AG04449 (cell line): ENCODE data around the gene NDUFS8.
"Not testable (repeated sequence)": the region's sequence is repeated elsewhere in the genome, so short reads cannot be mapped to it uniquely, and the experiment has no call there.

Source experiments
- CTCF ChIA-PET: fragments of 350-600 bp; formaldehyde crosslinking; extraction: SDS; loops from one replicate; lab custom pipeline; 2021; ENCODE audit warnings: antibody characterized with exemption; lab: Yijun Ruan, JAX
- POLR2A ChIA-PET: fragments of 400-600, 350-600 bp; formaldehyde crosslinking; extraction: SDS; loops from one replicate; lab custom pipeline; 2020; ENCODE audit warnings: antibody characterized with exemption, inconsistent platforms; lab: Yijun Ruan, JAX
- DNase-seq: peaks from one replicate; pipeline ENCODE4 v3.0.0-alpha.2; 2010; ENCODE audit warnings: low read depth, low spot score
- H3K4me3 ChIP-seq: 2 replicates; pipeline ENCODE4 v1.5.1; 2011; ENCODE audit warnings: low read depth, mild to moderate bottlenecking, control low read depth, low read length
- TF ChIP-seq, protein P1 (sequence below): IDR thresholded peaks from one replicate; pipeline ENCODE4 v1.5.1; 2011; ENCODE audit warnings: mild to moderate bottlenecking, moderate library complexity, low read length, control low read depth, inconsistent platforms; ENCODE audit not compliant: insufficient read depth; ENCODE audit errors: missing control alignments

The NDUFS8 gene

DNA sequence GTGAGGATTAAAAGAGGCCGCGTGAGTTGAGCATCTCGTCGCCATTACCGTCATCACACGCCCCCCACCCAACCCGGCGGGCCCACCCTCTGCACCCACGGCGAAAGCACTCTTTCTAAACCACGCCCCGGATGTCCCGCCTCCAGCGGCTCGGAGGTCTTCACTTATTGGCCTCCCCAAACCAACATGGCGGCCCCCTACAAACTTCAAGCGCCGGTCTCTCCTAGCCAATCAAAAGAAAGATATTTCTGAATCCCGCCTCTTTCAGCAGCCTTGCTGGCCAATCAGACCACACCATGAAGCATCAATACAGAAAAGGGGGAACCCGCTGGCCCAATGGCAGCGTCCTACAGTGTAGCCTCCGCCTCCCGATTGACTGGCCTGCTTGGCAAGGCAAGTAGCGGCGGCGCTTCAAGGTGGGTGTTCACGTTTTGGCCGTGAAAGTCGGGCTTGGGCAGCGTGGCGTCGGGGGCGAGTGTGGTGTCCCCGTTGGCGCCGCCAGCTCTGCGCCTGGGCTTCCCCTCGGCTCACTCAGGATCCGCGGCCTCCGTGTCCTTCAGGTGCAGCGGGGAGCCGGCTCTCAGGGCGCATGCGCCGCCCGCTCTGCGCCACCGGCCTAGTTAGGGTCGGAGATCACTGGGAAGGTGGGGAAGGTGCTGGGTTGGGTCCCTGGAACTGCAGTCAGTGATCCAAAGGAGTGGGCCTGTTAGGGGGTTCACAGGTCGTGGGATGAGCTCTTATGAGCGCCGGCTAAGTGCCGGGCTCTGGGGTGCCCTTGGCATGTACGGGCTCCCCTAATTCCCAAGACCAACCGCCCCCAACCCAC, at the start of gene NDUFS8:
TSS of gene NDUFS8 (plus strand) at position 364 of the 826 bp plus-strand sequence. CDS start 1,471 bp downstream, outside the sequence.
- TF ChIP-seq, protein P1, sequence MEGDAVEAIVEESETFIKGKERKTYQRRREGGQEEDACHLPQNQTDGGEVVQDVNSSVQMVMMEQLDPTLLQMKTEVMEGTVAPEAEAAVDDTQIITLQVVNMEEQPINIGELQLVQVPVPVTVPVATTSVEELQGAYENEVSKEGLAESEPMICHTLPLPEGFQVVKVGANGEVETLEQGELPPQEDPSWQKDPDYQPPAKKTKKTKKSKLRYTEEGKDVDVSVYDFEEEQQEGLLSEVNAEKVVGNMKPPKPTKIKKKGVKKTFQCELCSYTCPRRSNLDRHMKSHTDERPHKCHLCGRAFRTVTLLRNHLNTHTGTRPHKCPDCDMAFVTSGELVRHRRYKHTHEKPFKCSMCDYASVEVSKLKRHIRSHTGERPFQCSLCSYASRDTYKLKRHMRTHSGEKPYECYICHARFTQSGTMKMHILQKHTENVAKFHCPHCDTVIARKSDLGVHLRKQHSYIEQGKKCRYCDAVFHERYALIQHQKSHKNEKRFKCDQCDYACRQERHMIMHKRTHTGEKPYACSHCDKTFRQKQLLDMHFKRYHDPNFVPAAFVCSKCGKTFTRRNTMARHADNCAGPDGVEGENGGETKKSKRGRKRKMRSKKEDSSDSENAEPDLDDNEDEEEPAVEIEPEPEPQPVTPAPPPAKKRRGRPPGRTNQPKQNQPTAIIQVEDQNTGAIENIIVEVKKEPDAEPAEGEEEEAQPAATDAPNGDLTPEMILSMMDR = no peak
- peak within 1 kb of the TSS; percentile 98 for H3K4me3 ChIP-seq
- peak; percentile 94 for DNase-seq
- CTCF ChIA-PET = interaction anchor here (0.8 to 1.5 kb wide), 3 partner anchors 9 to 21 kb away, joined by 3 to 5 read pairs (median 3); partner anchors contain the start of gene TCIRG1
- POLR2A ChIA-PET = interaction anchor here (0.6 to 1.3 kb wide), 4 partner anchors 10 to 17 kb away, joined by 3 to 5 read pairs (median 4); no protein-coding TSS in a partner anchor

DNA sequence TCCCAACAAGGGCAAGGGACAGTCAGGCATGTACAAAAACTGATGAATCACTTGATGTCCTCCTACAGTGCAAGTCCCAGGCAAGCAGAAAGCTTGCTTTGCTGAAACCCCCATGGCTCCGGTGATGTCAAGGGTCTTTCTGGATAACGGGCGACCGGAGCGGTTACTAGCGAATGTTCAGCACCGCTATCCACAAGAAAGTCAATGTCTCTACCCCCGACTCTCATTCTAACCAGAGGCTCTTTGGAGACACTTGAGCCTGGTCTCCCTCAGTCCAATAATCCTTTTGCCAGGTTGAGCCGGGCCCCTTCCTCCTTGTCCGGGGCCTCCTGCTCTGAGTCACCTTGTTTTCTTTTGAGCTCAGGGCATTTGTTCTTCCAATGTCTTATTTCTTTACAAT, 49.3 kb upstream of the NDUFS8 start:
- CTCF ChIA-PET, DNase-seq, H3K4me3 ChIP-seq, POLR2A ChIA-PET: not testable (repeated sequence)

DNA sequence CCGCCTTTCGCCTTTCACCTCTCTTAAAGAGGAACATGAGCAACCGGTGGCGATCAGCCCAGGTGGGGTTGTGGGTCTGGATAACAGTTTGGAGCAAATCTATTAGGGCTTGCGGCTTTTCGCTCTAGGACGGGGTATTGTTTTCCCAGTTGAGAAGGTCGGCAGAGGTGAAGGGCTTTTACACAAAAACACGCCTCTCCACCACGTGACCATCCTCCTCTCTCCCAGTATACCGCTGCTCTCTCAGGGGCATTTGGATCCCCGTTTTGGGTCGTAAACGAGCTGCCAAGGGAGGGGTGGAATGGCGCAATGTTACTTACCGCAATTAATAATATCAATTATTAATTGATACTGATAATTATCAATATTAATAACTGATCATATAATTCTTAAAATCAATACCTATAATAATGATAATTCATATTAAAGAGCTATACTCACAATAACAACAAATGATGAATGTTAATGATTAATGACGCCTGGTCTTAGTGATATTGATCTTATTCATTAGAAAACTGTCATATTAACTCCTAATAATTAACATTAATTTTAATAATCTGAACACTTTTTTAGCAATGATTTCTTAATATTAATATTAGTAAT, 48.1 kb upstream of the NDUFS8 start:
- H3K4me3 ChIP-seq, CTCF ChIA-PET, DNase-seq, POLR2A ChIA-PET: not testable (repeated sequence)

DNA sequence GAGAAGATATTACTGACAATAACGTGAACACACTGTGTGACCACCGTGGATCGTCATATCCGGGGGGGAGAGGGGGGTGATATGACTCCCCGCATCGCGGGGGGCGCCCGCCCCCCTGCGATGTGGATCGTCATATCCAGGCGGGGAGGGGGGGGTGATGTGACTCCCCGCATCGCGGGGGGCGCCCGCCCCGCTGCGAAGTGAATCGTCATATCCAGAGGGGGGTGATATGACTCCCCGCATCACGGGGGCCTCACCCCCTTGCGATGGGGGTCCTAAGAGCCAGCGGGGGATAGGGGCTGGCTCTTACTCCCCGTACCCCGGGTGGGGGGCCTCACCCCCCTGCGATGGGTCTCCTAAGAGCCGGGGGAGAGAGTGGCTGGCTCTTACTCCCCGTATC, 46.5 kb upstream of the NDUFS8 start:
- H3K4me3 ChIP-seq = no peak overlapping the region
- no peak for DNase-seq
- TF ChIP-seq, protein P1 = no peak
- POLR2A ChIA-PET = no interaction called here
- CTCF ChIA-PET = no interaction called here

DNA sequence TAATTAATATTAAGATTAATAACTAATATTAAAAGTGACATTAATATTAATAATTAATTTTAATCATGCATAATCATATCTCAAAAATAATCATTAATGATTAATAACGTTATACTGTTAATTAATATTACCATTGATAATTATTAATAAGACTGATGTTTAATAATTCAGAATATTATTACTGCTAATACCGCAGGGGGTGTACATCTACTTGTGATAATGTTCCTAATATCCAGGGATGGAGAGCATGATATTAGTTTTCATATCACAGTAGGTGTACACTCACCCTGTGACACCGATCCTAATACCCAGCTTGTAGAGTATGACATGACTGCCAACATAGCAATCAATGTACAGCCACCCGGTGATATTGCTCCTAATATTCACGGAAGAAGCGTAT, 45.2 kb upstream of the NDUFS8 start:
- CTCF ChIA-PET, DNase-seq, H3K4me3 ChIP-seq, POLR2A ChIA-PET: not testable (repeated sequence)

DNA sequence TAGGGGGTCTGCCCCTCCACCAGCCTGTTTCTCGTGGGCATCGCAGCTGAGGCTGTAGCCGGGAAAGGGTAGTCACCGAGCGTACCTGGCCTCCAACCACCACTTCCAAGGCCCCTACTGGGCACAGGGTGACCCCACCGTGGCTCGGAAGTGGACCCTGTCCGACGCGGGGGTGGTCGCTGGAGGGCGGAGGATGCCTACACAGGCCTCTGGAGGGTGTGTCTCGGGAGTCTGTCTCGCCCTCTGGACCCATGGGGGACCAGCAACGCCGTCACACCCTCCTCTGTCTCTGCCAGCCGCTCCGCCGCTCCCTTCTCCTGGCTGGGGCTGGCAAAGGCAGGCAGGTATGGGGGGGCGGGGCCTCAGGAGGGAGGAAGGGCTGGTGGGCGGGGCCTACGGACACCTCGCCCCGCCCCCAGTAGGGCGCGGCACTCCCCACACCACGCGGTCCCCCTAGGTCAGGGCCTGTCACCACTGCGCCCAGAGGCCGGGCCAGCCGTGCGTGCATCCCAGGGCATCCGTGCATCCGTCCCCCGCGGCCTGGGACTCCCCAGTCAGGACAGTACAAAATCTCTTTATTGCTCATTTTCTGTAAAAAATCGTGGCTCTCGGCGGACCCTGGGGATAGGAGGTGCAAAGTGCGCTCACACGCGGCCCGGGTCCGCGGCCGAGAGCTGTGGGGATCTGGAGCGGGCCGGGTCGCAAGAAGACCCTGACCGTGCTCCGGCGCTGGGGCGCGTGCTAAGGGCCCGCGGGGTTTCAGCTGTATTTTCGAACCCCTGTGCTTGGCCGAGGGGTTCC, 39.7 kb upstream of the NDUFS8 start:
- CTCF ChIA-PET, DNase-seq, POLR2A ChIA-PET, H3K4me3 ChIP-seq: not testable (repeated sequence)

DNA sequence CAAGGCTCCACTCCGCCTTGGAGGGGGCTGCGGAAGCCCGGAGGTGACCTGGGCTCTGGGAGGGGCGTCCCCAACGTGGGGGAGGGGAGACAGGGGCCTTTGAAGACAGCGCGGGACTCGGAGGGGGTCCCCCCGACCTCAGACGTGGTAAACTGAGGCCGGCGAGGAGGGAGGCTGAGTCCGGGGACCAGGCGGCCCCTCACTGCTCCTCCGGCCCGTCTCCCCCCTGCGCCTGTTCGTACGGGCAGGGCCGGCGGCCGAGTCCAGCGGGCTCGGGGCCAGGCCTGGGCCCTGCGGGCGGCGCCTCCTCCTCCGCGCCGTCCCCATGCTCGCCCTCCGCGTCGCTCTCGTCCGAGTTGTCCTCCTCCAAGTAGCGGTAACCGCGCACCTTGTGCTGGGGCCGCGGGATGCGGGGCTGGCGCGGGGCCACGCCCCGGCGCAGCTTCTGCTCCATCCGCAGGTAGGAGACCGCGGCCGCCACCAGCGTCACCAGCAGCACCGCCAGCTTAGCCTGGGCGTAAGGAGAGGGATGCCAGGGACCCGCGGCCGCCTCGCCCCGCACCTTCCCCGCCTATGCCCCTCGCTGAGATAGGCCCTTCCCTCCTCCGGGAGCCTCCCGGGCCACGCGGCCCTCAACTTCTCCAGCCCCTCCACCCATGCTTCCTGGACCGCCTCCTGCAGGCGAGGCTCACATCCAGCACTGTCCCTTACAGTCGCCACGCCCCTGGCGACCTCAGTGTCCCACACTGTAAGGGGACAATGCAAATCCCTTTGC, 38.9 kb upstream of the NDUFS8 start:
- DNase-seq, POLR2A ChIA-PET, H3K4me3 ChIP-seq, CTCF ChIA-PET: not testable (repeated sequence)

DNA sequence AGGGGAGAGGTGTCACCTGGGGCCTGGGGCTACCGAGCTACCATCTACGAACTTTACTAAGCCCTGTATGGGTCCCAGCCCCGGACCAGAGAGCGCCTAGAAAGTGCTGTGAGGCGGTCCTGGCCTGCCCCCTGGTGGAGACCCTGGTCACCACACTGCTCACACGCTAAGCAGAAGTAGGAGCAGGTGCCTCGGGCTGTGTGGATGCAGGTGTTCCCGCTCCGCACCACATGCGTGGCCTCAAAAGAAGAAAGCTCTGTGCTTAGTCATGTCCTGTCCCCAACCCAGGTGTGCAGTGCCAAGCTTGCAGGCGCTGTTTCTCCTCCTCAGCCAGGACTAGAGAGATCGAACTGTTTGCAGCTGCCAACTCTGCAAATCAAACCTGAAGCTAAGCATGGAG, 36.7 kb upstream of the NDUFS8 start:
- CTCF ChIA-PET = interaction anchor here (0.7 to 2.1 kb wide), 3 partner anchors 9 to 38 kb away, joined by 3 to 11 read pairs (median 4); partner anchors contain the start of gene UNC93B1
- TF ChIP-seq, protein P1 = peak; percentile 40
- POLR2A ChIA-PET, DNase-seq, H3K4me3 ChIP-seq: not testable (repeated sequence)

DNA sequence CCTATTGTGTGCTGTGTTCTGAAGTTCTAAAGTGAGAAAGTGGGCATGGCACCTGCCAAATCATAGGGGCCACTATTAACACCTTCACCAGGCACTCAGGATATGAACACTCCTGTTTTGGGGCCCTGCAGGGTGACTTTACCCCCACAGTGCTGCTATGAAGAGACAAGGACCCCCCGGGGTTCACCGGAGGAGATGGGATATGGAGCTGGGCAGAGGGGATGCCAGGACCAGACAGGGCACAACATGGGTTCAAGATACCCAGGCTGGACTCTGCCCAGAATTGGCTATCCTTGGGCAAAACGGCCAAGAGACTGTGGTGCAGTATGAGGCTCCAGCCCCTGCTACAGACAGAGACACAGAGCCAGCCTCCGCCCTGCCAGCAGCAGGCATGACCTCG, 36.1 kb upstream of the NDUFS8 start:
- DNase-seq, POLR2A ChIA-PET, H3K4me3 ChIP-seq: not testable (repeated sequence)
- CTCF ChIA-PET = interaction anchor here (0.7 to 2.1 kb wide), 3 partner anchors 9 to 37 kb away, joined by 3 to 11 read pairs (median 4); partner anchors contain the start of gene UNC93B1

DNA sequence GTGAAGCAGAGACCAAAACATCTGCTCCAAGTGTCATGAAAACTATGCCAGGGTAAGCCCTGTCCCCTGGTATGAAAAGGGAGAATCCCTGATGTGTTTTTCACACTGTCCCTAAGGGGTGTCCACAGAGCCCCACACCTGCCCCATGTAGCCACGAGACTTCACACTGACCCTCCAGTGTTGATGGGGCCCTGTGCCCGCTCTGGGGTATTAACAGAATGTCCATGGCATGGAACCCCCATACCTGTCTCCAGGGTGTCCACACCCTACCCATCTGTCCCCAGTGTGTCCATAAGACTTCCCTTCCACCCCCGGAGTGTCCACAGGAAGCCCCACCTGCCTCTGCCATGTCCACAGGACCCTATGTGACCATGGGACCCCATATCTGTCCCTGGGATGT, 35.4 kb upstream of the NDUFS8 start:
- CTCF ChIA-PET = interaction anchor here (2.1 kb wide), 1 partner anchor 8 kb away, joined by 11 read pairs; the partner anchor contains the start of gene UNC93B1
- H3K4me3 ChIP-seq, DNase-seq, POLR2A ChIA-PET: not testable (repeated sequence)

DNA sequence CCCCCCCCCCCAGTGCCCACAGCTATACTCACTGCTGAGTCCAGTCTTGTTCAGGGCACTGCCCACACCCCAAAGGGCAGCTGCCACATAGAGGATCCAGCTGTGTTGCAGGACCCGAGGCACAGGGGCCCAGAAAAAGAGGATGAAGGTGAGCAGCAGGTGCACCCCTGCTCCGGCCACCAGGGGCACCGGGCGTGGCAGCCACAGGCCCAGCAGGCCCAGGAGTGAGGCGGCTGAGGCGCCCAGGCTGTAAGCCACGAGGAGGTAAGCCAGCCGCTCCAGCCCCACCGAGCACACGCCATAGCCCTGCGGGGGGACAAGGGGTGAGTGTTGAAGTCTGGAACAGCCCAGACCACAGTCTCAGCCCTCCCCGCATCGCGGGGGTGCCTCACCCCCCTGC, 34.9 kb upstream of the NDUFS8 start:
- POLR2A ChIA-PET, CTCF ChIA-PET: not testable (repeated sequence)

More for the DNA sequence above, 34.9 kb upstream of the NDUFS8 start:
- H3K4me3 ChIP-seq, DNase-seq: not testable (repeated sequence)
